GM19397 (cell line): Measurements from ENCODE around the gene TRIM59.

Source experiments
- ATAC-seq: cut with Tn5 transposase; IDR thresholded peaks from one replicate; pipeline ENCODE4 v1.9.1; 2021; ENCODE audit warnings: mild to moderate bottlenecking, moderate library complexity; ENCODE audit not compliant: unreplicated experiment

The TRIM59 gene

GRCh38 chr3:160403796-160404470, 45.7 kb downstream of the TRIM59 start:
- ATAC-seq, result no peak

GRCh38 chr3:160403028-160403545, 46.5 kb downstream of the TRIM59 start:
- ATAC-seq, result no peak

- ATAC-seq, result no peak
These were observed 47.2 kb downstream of the TRIM59 start for GRCh38 chr3:160402221-160403027.

- no peak for ATAC-seq
These were observed 48.1 kb downstream of the TRIM59 start for GRCh38 chr3:160401291-160402095.

GRCh38 chr3:160400702-160401150, 48.9 kb downstream of the TRIM59 start:
- ATAC-seq, result peak; percentile 24

GRCh38 chr3:160400030-160400701, 49.4 kb downstream of the TRIM59 start:
- ATAC-seq, result peak; percentile 16

- ATAC-seq, result peak; percentile 92
These were observed 50.2 kb downstream of the TRIM59 start, which contains the start of the genes IFT80 and SMC4 for GRCh38 chr3:160399125-160400029. Gene IFT80 (minus strand): TSS chr3:160399225. CDS start chr3:160384600, 14,625 bp downstream. Gene SMC4 (plus strand): TSS chr3:160399650. CDS start chr3:160400827, 1,177 bp downstream.

- peak; percentile 5 for ATAC-seq
These were observed 50.8 kb downstream of the TRIM59 start for GRCh38 chr3:160398820-160399124.

GRCh38 chr3:160395297-160395696, 54.3 kb downstream of the TRIM59 start:
- no peak for ATAC-seq

- ATAC-seq, result no peak
These were observed 55.6 kb downstream of the TRIM59 start for GRCh38 chr3:160394009-160394392.

GRCh38 chr3:160393346-160394008, 56.1 kb downstream of the TRIM59 start:
- no peak for ATAC-seq

GRCh38 chr3:160392798-160393197, 56.8 kb downstream of the TRIM59 start:
- ATAC-seq, result no peak

GRCh38 chr3:160390565-160391138, 58.9 kb downstream of the TRIM59 start:
- no peak for ATAC-seq
